ENCODE measurements around the gene ARGLU1. TPM values are rescaled to one million over a fixed set of nuclear protein-coding genes. Genes with fewer than 3 reads are reported as not detected.

Gene ARGLU1
- total RNA-seq, 1 donor: 41.8 TPM

DNA sequence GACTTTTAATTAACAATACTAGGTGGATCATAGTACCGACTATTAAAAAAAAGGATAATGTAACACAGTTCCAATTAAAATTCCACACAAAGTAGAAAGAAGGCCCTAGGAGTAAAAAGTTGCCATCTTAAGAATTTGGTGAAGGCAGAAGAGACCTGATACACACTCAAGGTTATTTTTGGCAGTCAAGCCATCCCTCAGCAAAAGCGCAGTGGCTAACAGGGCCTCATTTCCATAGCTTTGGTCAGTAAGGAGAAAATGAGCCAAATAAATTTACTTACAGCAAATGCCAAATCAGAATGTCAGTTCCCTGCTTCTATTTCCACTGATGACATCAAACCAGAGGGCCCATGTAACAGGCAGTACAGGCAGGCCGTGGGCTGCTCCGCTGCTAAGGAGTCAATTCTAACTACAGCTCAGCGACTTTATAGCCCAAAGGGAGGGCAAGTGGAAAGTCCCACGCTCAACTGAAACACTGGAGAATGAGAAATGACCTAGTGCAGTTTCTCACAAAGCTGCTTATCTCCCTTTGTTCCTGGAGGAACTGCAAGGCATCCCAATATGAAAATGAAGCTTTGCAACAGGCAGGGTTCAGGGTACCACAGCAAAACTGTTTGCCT lies 6.3 kb downstream of the ARGLU1 start:
- DNase-seq (ENCODE audit: low read depth): peak; percentile 39
- TF ChIP-seq, protein P1, sequence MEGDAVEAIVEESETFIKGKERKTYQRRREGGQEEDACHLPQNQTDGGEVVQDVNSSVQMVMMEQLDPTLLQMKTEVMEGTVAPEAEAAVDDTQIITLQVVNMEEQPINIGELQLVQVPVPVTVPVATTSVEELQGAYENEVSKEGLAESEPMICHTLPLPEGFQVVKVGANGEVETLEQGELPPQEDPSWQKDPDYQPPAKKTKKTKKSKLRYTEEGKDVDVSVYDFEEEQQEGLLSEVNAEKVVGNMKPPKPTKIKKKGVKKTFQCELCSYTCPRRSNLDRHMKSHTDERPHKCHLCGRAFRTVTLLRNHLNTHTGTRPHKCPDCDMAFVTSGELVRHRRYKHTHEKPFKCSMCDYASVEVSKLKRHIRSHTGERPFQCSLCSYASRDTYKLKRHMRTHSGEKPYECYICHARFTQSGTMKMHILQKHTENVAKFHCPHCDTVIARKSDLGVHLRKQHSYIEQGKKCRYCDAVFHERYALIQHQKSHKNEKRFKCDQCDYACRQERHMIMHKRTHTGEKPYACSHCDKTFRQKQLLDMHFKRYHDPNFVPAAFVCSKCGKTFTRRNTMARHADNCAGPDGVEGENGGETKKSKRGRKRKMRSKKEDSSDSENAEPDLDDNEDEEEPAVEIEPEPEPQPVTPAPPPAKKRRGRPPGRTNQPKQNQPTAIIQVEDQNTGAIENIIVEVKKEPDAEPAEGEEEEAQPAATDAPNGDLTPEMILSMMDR (IDR thresholded peaks at IDR 0.05; ENCODE audit: insufficient read depth, low read length): no peak
- no peak overlapping the region for H3K4me3 ChIP-seq (ENCODE audit: low read depth, low read length)

DNA sequence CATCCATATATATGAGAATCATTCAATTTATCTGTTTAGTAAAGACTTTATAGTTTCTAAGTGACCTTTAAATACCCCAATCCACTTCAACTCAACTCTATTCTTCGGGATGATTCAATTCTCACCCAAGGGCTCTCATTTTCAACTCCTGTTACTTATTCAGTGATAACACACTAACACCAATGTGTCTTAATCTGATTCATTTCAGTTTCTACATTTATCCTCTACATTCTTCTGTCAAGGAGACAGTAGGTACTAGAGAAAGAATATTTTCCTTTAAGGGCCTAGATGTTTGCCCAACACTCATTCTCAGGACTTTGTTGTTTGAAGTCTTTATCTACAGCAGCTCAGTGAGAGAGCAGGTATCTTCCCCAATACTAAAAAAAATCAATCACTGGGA lies 7.1 kb downstream of the ARGLU1 start:
- no peak for DNase-seq (ENCODE audit: low read depth)
- TF ChIP-seq, protein P1 (IDR thresholded peaks at IDR 0.05; ENCODE audit: insufficient read depth, low read length): no peak
- no peak overlapping the region for H3K4me3 ChIP-seq (ENCODE audit: low read depth, low read length)

DNA sequence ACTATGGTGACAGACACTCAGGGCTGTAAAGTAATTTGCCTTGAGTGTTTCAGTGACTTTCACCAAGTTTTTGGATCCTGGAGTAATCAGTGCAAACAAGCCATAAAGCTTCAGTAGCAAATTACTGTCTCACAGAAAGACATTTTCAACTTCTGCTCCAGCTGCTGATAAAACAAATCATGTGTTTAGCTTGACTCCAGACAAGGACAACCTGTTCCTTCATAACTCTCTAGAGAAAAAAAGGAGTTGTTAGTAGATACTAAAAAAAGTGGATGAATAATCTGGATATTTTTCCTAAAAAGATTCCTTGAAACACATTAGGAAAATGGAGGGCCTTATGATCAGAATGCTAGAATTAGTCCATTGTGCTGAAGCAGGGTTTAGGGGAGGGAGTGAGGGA lies 9.4 kb downstream of the ARGLU1 start:
- TF ChIP-seq, protein P1 (IDR thresholded peaks at IDR 0.05; ENCODE audit: insufficient read depth, low read length): no peak
- H3K4me3 ChIP-seq (ENCODE audit: low read depth, low read length): no peak overlapping the region
- no peak for DNase-seq (ENCODE audit: low read depth)

DNA sequence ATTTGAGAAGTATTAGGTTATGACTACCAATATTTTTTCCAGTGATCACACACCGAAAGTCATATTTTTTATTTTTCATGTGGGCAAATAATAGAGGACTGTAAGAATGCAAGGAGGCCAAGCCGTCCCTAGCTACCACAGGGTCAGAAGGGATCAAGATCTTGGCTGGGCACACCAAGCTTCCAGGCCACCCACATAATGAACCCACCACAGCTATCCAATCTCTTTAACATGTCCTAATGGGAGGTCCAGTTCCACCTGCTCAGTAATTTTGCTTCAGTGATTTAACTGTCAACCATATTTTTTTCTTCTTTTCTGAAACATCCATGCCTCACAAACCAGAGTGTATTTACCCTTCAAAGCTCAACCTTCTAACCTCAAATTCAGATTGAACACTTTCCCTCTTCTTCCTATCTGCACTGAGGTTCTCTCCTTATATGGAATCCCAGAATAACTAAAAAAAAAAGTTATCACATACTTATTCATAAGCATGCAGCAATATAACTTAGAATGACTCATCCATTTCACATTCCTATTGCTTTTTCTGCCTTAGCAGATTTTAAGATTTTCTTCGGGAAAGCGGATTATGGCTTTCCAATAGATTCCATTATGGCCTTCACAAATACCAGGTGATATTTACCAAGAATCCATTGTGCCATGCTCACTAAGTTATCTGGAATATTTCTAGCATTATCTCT lies 12.2 kb downstream of the ARGLU1 start:
- DNase-seq (ENCODE audit: low read depth): peak; percentile 32
- no peak overlapping the region for H3K4me3 ChIP-seq (ENCODE audit: low read depth, low read length)
- TF ChIP-seq, protein P1 (IDR thresholded peaks at IDR 0.05; ENCODE audit: insufficient read depth, low read length): no peak

- no peak for DNase-seq (ENCODE audit: low read depth)
- no peak overlapping the region for H3K4me3 ChIP-seq (ENCODE audit: low read depth, low read length)
- TF ChIP-seq, protein P1 (IDR thresholded peaks at IDR 0.05; ENCODE audit: insufficient read depth, low read length): no peak
Measured at GRCh38 chr13:106551751-106552150, 16.2 kb downstream of the ARGLU1 start.

- DNase-seq (ENCODE audit: low read depth): no peak
- TF ChIP-seq, protein P1 (IDR thresholded peaks at IDR 0.05; ENCODE audit: insufficient read depth, low read length): no peak
- H3K4me3 ChIP-seq (ENCODE audit: low read depth, low read length): no peak overlapping the region
Measured at GRCh38 chr13:106551350-106551749, 16.6 kb downstream of the ARGLU1 start.
